Measurements from ENCODE around the gene PALLD. TPM values are rescaled to one million over a fixed set of nuclear protein-coding genes. Genes with fewer than 3 reads are reported as not detected.

The PALLD gene
- total RNA-seq, 1 experiment from 2014 or later, result 27.6 TPM

GRCh38 chr4:168876106-168876505, 379.3 kb downstream of the PALLD start:
- H3K4me3 Mint-ChIP-seq (ENCODE audit: low read depth, unreplicated experiment), result no peak overlapping the region
- intact Hi-C loops (cut with micrococcal nuclease; ENCODE audit: unreplicated experiment), result no loop called here
- no peak for TF ChIP-seq CTCF (IDR thresholded peaks at IDR 0.05; ENCODE audit: unreplicated experiment)
- H3K9me3 Mint-ChIP-seq (ENCODE audit: low read depth, unreplicated experiment), result no peaks in the 10 kb centered on the region
- CTCF ChIA-PET, result no interaction called here
- DNase-seq, result no peak
- no peaks in the 10 kb centered on the region for H3K27me3 Mint-ChIP-seq (ENCODE audit: unreplicated experiment)
- H3K4me1 Mint-ChIP-seq (ENCODE audit: low read depth, unreplicated experiment), result peaks cover 12% of the 10 kb centered on the region
- BruUV-seq (replicated peaks), result no TSS peak
- peaks cover 8% of the 10 kb centered on the region for H3K36me3 Mint-ChIP-seq (ENCODE audit: insufficient read depth, unreplicated experiment)
- H3K27ac Mint-ChIP-seq (ENCODE audit: unreplicated experiment), result no peak overlapping the region

- H3K4me3 Mint-ChIP-seq (ENCODE audit: low read depth, unreplicated experiment), result peak overlapping the region; percentile 75
- no peaks in the 10 kb centered on the region for H3K9me3 Mint-ChIP-seq (ENCODE audit: low read depth, unreplicated experiment)
- no peak for TF ChIP-seq CTCF (IDR thresholded peaks at IDR 0.05; ENCODE audit: unreplicated experiment)
- BruUV-seq (replicated peaks), result no TSS peak
- intact Hi-C loops (cut with micrococcal nuclease; ENCODE audit: unreplicated experiment), result no loop called here
- H3K27ac Mint-ChIP-seq (ENCODE audit: unreplicated experiment), result peak overlapping the region; percentile 84
- peak; percentile 36 for DNase-seq
- H3K27me3 Mint-ChIP-seq (ENCODE audit: unreplicated experiment), result no peaks in the 10 kb centered on the region
- peaks cover 8% of the 10 kb centered on the region for H3K36me3 Mint-ChIP-seq (ENCODE audit: insufficient read depth, unreplicated experiment)
- CTCF ChIA-PET, result interaction anchor here (0.7 kb wide), 1 partner anchor 44 kb away, joined by 3 read pairs; no protein-coding TSS in a partner anchor
- H3K4me1 Mint-ChIP-seq (ENCODE audit: low read depth, unreplicated experiment), result peaks cover 12% of the 10 kb centered on the region
Observed at GRCh38 chr4:168877511-168878491, 380.9 kb downstream of the PALLD start.

- no peak for DNase-seq
- H3K36me3 Mint-ChIP-seq (ENCODE audit: insufficient read depth, unreplicated experiment), result peaks cover 8% of the 10 kb centered on the region
- CTCF ChIA-PET, result no interaction called here
- no peak for TF ChIP-seq CTCF (IDR thresholded peaks at IDR 0.05; ENCODE audit: unreplicated experiment)
- BruUV-seq (replicated peaks), result no TSS peak
- intact Hi-C loops (cut with micrococcal nuclease; ENCODE audit: unreplicated experiment), result no loop called here
- peak overlapping the region; percentile 84 for H3K27ac Mint-ChIP-seq (ENCODE audit: unreplicated experiment)
- no peaks in the 10 kb centered on the region for H3K27me3 Mint-ChIP-seq (ENCODE audit: unreplicated experiment)
- H3K4me1 Mint-ChIP-seq (ENCODE audit: low read depth, unreplicated experiment), result peaks cover 12% of the 10 kb centered on the region
- H3K4me3 Mint-ChIP-seq (ENCODE audit: low read depth, unreplicated experiment), result peak overlapping the region; percentile 75
- H3K9me3 Mint-ChIP-seq (ENCODE audit: low read depth, unreplicated experiment), result no peaks in the 10 kb centered on the region
Observed at GRCh38 chr4:168878623-168879022, 381.8 kb downstream of the PALLD start.

GRCh38 chr4:168879188-168879587, 382.3 kb downstream of the PALLD start:
- intact Hi-C loops (cut with micrococcal nuclease; ENCODE audit: unreplicated experiment), result no loop called here
- no peak for DNase-seq
- H3K27ac Mint-ChIP-seq (ENCODE audit: unreplicated experiment), result no peak overlapping the region
- H3K9me3 Mint-ChIP-seq (ENCODE audit: low read depth, unreplicated experiment), result no peaks in the 10 kb centered on the region
- H3K27me3 Mint-ChIP-seq (ENCODE audit: unreplicated experiment), result no peaks in the 10 kb centered on the region
- no peak overlapping the region for H3K4me3 Mint-ChIP-seq (ENCODE audit: low read depth, unreplicated experiment)
- H3K36me3 Mint-ChIP-seq (ENCODE audit: insufficient read depth, unreplicated experiment), result peaks cover 8% of the 10 kb centered on the region
- CTCF ChIA-PET, result no interaction called here
- H3K4me1 Mint-ChIP-seq (ENCODE audit: low read depth, unreplicated experiment), result peaks cover 12% of the 10 kb centered on the region
- no peak for TF ChIP-seq CTCF (IDR thresholded peaks at IDR 0.05; ENCODE audit: unreplicated experiment)
- TSS peak; percentile 26 for BruUV-seq (replicated peaks)

All from Calu3 (cell line).